HFF-Myc (cell line): Measurements from ENCODE around the gene TNP1.

ENCODE experiments used
- DNase-seq: peaks from one replicate; pipeline ENCODE4 v3.0.0-alpha.2; 2011; ENCODE audit warnings: low read depth; ENCODE audit errors: extremely low read depth
- H3K4me3 ChIP-seq: replicated peaks from 2 replicates; pipeline ENCODE4 v1.5.1; 2011; ENCODE audit warnings: low read depth, mild to moderate bottlenecking, control low read depth, low read length
- CTCF ChIP-seq: IDR thresholded peaks from 2 replicates; pipeline ENCODE4 v1.5.1; 2012; ENCODE audit warnings: mild to moderate bottlenecking, low read depth, low read length, control low read depth; ENCODE audit errors: missing control alignments

The TNP1 gene

GRCh38 chr2:216878072-216878471 is 18.2 kb upstream of the TNP1 start:
- H3K4me3 ChIP-seq: no peak overlapping the region
- DNase-seq: no peak
- TF ChIP-seq CTCF: no peak

- TF ChIP-seq CTCF: peak; percentile 31
- DNase-seq: no peak
- H3K4me3 ChIP-seq: no peak overlapping the region
Measured at GRCh38 chr2:216877085-216877484, 17.2 kb upstream of the TNP1 start.

- TF ChIP-seq CTCF: no peak
- no peak for DNase-seq
- no peak overlapping the region for H3K4me3 ChIP-seq
Measured at GRCh38 chr2:216875862-216876261, 16.0 kb upstream of the TNP1 start.

GRCh38 chr2:216873573-216873972 is 13.7 kb upstream of the TNP1 start:
- H3K4me3 ChIP-seq: no peak overlapping the region
- no peak for TF ChIP-seq CTCF

GRCh38 chr2:216872624-216873023 is 12.8 kb upstream of the TNP1 start:
- TF ChIP-seq CTCF: no peak

More at GRCh38 chr2:216873573-216873972, 13.7 kb upstream of the TNP1 start:
- no peak for DNase-seq

GRCh38 chr2:216872040-216872439 is 12.2 kb upstream of the TNP1 start:
- no peak overlapping the region for H3K4me3 ChIP-seq
- TF ChIP-seq CTCF: no peak
- no peak for DNase-seq

More at GRCh38 chr2:216872624-216873023, 12.8 kb upstream of the TNP1 start:
- no peak for DNase-seq
- no peak overlapping the region for H3K4me3 ChIP-seq

GRCh38 chr2:216871333-216871934 is 11.6 kb upstream of the TNP1 start:
- no peak for DNase-seq
- TF ChIP-seq CTCF: no peak
- H3K4me3 ChIP-seq: no peak overlapping the region
